Common myeloid progenitor, CD34-positive (primary cell): ENCODE data around the gene MC3R.
"Not testable (repeated sequence)": the region's sequence is repeated elsewhere in the genome, so short reads cannot be mapped to it uniquely, and the experiment has no call there.

Experiments used
- CTCF ChIA-PET: fragments of 350-600 bp; sonication (Branson Sonifier 250); formaldehyde crosslinking; loops from one replicate; lab custom pipeline; 2021; ENCODE audit warnings: antibody characterized with exemption; lab: Charles Lee
- POLR2A ChIA-PET: fragments of 350-600 bp; sonication (Branson Sonifier 250); formaldehyde crosslinking; loops from one replicate; lab custom pipeline; 2021; ENCODE audit warnings: antibody characterized with exemption; lab: Charles Lee
- DNase-seq, 3 donors: peaks; one replicate each; pipeline versions ENCODE4 v3.0.0 to v3.0.0-alpha.2; 2013
- H3K27ac ChIP-seq, 2 experiments: 1 replicate in 1 of 2; 2 replicates in 1 of 2; pipeline ENCODE4 v1.7.0; 2013; ENCODE audit warnings: inconsistent platforms in 2 of 2, low read length in 2 of 2, mild to moderate bottlenecking in 2 of 2, low read depth in 1 of 2, moderate library complexity in 1 of 2; ENCODE audit not compliant: severe bottlenecking in 2 of 2, insufficient read depth in 1 of 2, poor library complexity in 1 of 2
- H3K27me3 ChIP-seq, 5 experiments: replicated peaks in 2 of 5; 1 replicate in 3 of 5; 2 replicates in 2 of 5; pipeline versions ENCODE4 v1.6.1 to v1.7.0; 2013; ENCODE audit warnings: low read length in 4 of 5, mild to moderate bottlenecking in 2 of 5, moderate library complexity in 2 of 5, inconsistent platforms in 1 of 5; ENCODE audit not compliant: insufficient read depth in 5 of 5, control insufficient read depth in 4 of 5
- H3K36me3 ChIP-seq, 4 experiments: 1 replicate in 2 of 4; 2 replicates in 2 of 4; pipeline versions ENCODE4 v1.6.1 to v1.7.0; 2013; ENCODE audit warnings: low read length in 3 of 4, control low read depth in 1 of 4, mild to moderate bottlenecking in 1 of 4; ENCODE audit not compliant: control insufficient read depth in 4 of 4, insufficient read depth in 4 of 4
- H3K4me1 ChIP-seq, 4 experiments: 1 replicate in 3 of 4; 2 replicates in 1 of 4; pipeline versions ENCODE4 v1.6.1 to v1.7.1; 2013; ENCODE audit warnings: low read length in 3 of 4, mild to moderate bottlenecking in 3 of 4, control low read depth in 1 of 4, inconsistent platforms in 1 of 4, moderate library complexity in 1 of 4; ENCODE audit not compliant: control insufficient read depth in 4 of 4, insufficient read depth in 4 of 4; ENCODE audit errors: control extremely low read depth in 1 of 4
- H3K4me3 ChIP-seq, 7 experiments: 1 replicate in 4 of 7; 2 replicates in 3 of 7; pipeline versions ENCODE4 v1.5.1 to v1.7.0; 2013; ENCODE audit warnings: mild to moderate bottlenecking in 7 of 7, low read length in 6 of 7, moderate library complexity in 6 of 7, inconsistent platforms in 2 of 7, low read depth in 2 of 7, control low read depth in 1 of 7; ENCODE audit not compliant: insufficient read depth in 4 of 7, control insufficient read depth in 1 of 7; ENCODE audit errors: extremely low read depth in 1 of 7
- H3K9me3 ChIP-seq, 5 experiments: 1 replicate in 4 of 5; 2 replicates in 1 of 5; pipeline versions ENCODE4 v1.6.1 to v1.7.1; 2013; ENCODE audit warnings: low read length in 4 of 5, mild to moderate bottlenecking in 2 of 5, inconsistent platforms in 1 of 5, low read depth in 1 of 5, moderate library complexity in 1 of 5; ENCODE audit not compliant: control insufficient read depth in 4 of 5, insufficient read depth in 2 of 5; ENCODE audit errors: control extremely low read depth in 1 of 5
- WGBS: methylation state at CpG from one replicate; pipeline ENCODE4 v1.1.5; 2013; ENCODE audit not compliant: insufficient coverage; 5-methylcytosine and 5-hydroxymethylcytosine counted together

MC3R gene

DNA sequence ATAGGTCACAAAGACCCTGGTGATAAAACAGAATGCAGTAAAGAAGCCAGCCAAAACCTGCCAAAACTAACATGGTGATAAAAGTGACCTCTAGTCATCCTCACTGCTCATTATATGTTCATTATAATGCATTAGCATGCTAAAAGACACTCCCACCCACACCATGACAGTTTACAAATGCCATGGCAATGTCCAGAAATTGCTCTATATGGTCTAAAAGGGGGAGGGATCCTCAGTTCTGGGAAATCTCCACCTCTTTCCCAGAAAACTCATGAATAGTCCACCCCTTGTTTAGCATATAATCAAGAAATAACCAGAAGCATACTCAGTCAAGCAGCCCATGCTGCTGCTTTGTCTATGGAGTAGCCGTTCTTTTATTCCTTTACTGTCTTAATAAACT lies 40.4 kb upstream of the MC3R start:
- CTCF ChIA-PET, result no interaction called here
- Histone ChIP-seq H3K9me3 (no peaks in the 10 kb centered on the region), H3K36me3 (no peaks in the 10 kb centered on the region), H3K27ac (no peak overlapping the region), H3K4me1 (peaks cover 0 to 13% (median 4%) of the 10 kb centered on the region in 4 experiments), H3K27me3 (no peaks in the 10 kb centered on the region), H3K4me3 (no peak overlapping the region)
- POLR2A ChIA-PET, result no interaction called here
- 100% methylated on average over 1 of the region's 1 CpG for WGBS
- DNase-seq, result no peak

DNA sequence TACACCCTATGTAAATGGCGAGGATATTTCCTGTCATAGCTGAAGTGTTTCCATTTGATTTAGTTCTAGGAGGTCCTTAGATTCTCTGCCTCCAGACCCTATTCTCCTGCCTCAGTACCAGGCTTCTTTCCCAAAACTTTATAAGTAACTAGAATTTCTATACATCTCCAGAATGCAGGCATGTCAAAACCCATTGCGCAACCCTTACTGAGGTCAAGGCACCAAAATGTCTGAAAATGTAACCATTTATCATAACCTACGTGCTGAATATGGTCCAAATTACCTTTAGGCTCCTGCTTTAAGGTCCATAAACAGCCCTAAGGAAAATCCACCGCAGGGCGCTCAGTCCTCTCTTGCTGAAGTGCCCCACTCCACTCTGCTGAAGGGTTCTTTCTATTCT lies 37.5 kb upstream of the MC3R start:
- H3K4me3 ChIP-seq, result no peak overlapping the region
- ChIA-PET CTCF (no interaction called here), POLR2A (no interaction called here)
- WGBS, result 94% methylated on average over 4 of the region's 5 CpGs
- no peak for DNase-seq
- no peak overlapping the region for H3K27ac ChIP-seq
- peaks cover 0 to 2% (median 0%) of the 10 kb centered on the region in 5 experiments for H3K27me3 ChIP-seq
- no peaks in the 10 kb centered on the region for H3K36me3 ChIP-seq
- no peaks in the 10 kb centered on the region for H3K9me3 ChIP-seq
- H3K4me1 ChIP-seq, result peaks cover 0 to 13% (median 4%) of the 10 kb centered on the region in 4 experiments

DNA sequence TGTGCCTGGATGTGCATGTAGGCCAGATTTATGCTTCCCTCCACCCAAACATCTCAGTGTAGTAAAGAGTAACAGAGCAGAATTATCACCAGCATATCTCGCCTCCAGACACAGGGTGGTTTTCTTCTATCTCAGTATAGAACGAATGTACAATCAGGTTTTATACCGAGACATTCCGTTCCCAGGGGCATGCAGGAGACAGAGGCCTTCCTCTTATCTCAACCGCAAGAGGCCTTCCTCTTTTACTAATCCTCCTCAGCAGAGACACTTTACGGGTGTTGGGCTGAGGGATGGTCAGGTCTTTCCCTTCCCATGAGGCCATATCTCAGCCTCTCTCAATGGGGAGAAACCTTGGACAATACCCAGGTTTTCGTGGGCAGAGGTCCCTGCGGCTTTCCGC lies 36.4 kb upstream of the MC3R start:
- Histone ChIP-seq H3K9me3 (no peaks in the 10 kb centered on the region), H3K4me1 (peaks cover 0 to 13% (median 4%) of the 10 kb centered on the region in 4 experiments), H3K27me3 (peaks cover 0 to 2% (median 0%) of the 10 kb centered on the region in 5 experiments), H3K36me3 (no peaks in the 10 kb centered on the region), H3K27ac (no peak overlapping the region), H3K4me3 (no peak overlapping the region)
- POLR2A ChIA-PET, result no interaction called here
- CTCF ChIA-PET, result interaction anchor here (1.0 kb wide), 1 partner anchor 37 kb away, joined by 4 read pairs; the partner anchor contains the start of gene MC3R
- peak; percentile 54 to 85 (median 69) for DNase-seq
- WGBS, result 28% methylated on average over 8 of the region's 9 CpGs

DNA sequence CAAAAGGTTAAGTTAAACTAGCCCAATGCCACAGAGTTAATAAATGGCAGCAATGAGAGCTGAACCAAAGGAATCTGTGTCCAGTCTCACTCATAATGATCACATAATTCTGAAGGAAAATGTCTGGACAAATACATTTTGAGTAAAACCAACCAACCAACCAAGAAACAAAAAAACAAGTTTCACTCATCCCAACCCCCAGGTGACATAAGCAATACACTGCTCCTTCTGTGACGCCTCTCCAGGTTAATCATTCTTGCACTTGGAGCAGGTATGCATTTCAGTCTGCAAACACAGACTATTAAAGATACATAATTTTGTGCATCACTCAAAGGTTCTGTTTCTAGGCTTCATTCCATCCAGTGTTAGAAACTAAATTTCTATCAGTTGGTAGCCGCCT lies 35.2 kb upstream of the MC3R start:
- ChIA-PET CTCF (interaction anchor here (1.5 kb wide), 1 partner anchor 12 kb away, joined by 3 read pairs; no protein-coding TSS in a partner anchor), POLR2A (no interaction called here)
- peaks cover 0 to 13% (median 4%) of the 10 kb centered on the region in 4 experiments for H3K4me1 ChIP-seq
- no peak overlapping the region for H3K4me3 ChIP-seq
- 95% methylated on average over 2 of the region's 2 CpGs for WGBS
- no peaks in the 10 kb centered on the region for H3K9me3 ChIP-seq
- H3K36me3 ChIP-seq, result no peaks in the 10 kb centered on the region
- H3K27me3 ChIP-seq, result peaks cover 0 to 2% (median 0%) of the 10 kb centered on the region in 5 experiments
- H3K27ac ChIP-seq, result no peak overlapping the region
- DNase-seq, result no peak

DNA sequence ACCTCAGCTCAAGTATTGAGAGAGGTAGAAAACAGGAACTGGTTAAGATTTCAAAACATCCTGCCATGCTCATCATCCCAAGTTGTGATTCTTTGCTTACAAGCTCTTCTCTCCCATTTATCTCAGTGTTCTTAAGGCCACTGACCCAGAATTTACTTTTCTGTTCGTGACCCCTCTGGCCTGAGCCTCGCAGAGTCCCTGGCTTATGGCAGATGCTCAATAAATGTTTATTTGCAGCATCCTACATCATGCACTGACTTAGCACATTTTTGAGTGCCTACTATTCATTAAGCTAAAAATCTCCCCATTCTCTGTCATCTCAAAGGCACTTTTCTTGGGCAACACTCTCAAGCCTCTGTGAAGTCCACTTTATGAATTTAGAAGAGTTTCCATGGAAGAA lies 33.4 kb upstream of the MC3R start:
- Histone ChIP-seq H3K27me3 (peaks cover 0 to 2% (median 0%) of the 10 kb centered on the region in 5 experiments), H3K4me3 (no peak overlapping the region), H3K4me1 (peaks cover 0 to 13% (median 4%) of the 10 kb centered on the region in 4 experiments), H3K9me3 (peaks cover 0 to 11% (median 0%) of the 10 kb centered on the region in 5 experiments), H3K27ac (no peak overlapping the region), H3K36me3 (no peaks in the 10 kb centered on the region)
- ChIA-PET POLR2A (no interaction called here), CTCF (interaction anchor here (1.1 to 1.7 kb wide), 5 partner anchors 13 to 33 kb away, joined by 3 to 7 read pairs (median 4); partner anchors contain the start of gene MC3R)
- no peak for DNase-seq
- WGBS, result 100% methylated on average over 1 of the region's 2 CpGs

DNA sequence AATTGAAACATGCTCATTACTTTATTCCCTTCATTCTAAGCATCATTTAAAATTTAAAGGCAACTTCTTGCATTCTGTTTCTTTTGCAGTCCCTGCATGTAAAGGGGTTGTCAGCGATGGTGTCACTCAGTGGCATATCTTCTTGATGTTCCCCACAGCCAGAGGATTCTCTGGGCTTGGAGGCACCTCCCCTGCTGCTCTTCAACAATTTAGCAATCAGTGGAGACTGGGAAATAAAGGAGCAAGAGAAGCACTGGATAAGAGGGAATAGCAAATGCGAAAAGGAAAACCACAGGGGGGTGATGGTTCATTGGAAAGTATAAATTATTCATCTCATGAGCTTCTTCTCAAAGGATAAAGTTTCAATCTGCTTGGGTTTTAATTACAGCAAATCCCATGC lies 30.7 kb upstream of the MC3R start:
- WGBS, result 40% methylated on average over 1 of the region's 2 CpGs
- Histone ChIP-seq H3K27ac (no peak overlapping the region), H3K4me1 (no peaks in the 10 kb centered on the region), H3K9me3 (peaks cover 0 to 15% (median 0%) of the 10 kb centered on the region in 5 experiments), H3K4me3 (no peak overlapping the region), H3K36me3 (no peaks in the 10 kb centered on the region), H3K27me3 (peaks cover 0 to 2% (median 0%) of the 10 kb centered on the region in 5 experiments)
- POLR2A ChIA-PET, result no interaction called here
- CTCF ChIA-PET, result interaction anchor here (1.6 kb wide), 1 partner anchor 28 kb away, joined by 3 read pairs; no protein-coding TSS in a partner anchor
- no peak for DNase-seq

DNA sequence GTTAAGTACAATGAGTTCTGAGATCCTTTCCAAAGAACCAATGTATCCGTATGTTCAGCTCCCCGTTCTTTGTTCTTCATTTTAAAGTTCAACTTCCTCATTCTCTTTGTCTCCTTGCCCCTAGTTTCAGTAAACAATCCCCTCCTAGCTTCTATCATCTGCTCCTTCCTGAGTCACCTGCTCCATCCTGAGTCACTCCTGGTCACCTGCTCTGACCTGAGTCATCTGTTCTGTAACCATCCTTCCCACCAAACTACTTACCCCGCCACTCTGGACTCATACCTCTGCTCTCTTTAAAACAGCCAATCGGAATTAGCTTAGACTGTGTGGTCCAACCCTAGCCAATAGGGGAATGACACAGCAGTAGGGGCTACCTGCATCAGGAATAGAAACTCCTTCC lies 27.3 kb upstream of the MC3R start:
- H3K9me3 ChIP-seq, result peaks cover 0 to 21% (median 0%) of the 10 kb centered on the region in 5 experiments
- H3K27ac ChIP-seq, H3K4me3 ChIP-seq, H3K4me1 ChIP-seq, H3K36me3 ChIP-seq, POLR2A ChIA-PET, H3K27me3 ChIP-seq: not testable (repeated sequence)
- peak in 1 of 3 donors; percentile 19 for DNase-seq
- CTCF ChIA-PET, result interaction anchor here (0.8 kb wide), 1 partner anchor 18 kb away, joined by 3 read pairs; no protein-coding TSS in a partner anchor
- WGBS, result 50% methylated on average over 3 of the region's 4 CpGs
